Activated CD4-positive, alpha-beta T cell treated with anti-CD3 and anti-CD28 coated beads for 4 hours (primary cell): ENCODE measurements around the gene MDFIC2.
"Not testable (repeated sequence)": the region's sequence is repeated elsewhere in the genome, so short reads cannot be mapped to it uniquely, and the experiment has no call there.

ENCODE experiments used
- DNase-seq, 2 donors: peaks; one replicate each; pipeline ENCODE4 v3.0.0-alpha.2; 2020

The MDFIC2 gene

DNA sequence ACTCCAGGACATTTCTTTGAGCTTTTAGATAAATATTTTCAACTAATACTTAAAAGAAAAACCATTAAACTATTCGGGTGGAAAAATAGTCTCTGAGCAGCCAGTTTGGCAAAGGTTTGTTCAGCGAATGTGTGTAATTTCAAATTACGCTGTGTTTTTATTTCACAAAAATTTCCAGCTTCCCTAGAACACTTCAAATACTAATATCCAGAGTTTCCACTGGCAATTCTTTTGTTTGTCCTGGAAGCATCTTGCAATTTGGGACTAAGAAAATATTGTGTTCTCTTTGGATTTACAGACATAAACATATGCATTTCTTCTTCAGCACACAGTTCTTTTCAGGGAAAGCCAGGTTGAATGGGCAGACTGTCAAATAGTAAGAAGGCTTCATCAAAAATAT lies 61.9 kb downstream of the MDFIC2 start:
- no peak for DNase-seq

DNA sequence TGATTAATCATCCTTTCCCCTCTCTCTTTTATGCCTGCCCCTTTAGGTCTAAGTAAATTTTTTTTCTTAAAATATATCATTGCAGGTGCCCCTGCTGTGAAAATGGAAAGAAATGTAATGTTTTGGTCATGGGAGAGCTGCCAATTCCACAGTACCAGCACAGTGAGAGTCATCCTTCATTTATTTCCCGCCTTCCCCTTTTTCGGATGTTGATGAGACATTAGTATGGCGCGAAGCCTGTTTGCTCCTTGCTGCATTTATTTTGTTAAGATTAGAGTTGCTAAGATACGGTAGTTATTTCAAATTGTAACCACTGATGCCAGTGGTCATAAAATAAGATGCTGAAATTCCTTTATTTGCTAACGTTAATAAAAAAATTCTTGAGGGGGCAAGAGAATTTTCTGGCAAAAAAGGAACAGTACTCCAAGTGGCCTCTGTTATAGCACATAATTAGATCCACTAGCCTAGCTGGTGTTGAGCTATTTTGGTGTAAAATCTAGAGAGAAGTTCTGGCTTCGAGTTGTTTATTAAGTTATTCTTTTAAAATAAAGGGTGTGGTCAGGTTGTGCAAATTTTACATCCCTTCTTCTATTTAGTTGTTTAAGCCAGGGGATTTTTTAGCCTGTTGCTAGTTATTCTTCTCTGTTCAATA lies 62.8 kb downstream of the MDFIC2 start:
- DNase-seq = no peak

DNA sequence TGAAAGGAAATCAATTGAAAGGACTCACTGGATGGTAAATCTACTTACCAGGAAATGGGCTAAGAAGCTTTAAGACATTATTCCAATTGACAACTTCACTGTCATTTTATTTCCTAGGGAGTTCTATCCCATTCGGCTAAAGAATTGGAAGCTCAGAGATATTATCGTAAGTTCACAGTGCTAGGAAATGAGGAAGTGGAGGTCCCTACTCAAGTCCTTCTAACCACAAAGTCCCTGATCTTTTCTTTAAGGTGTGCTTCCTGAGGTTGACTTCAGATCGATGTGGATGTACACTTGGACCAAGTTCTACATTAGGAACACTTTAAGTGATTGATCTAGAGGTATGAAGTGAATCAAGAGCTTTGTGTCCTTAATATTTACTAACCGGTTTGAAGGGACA lies 63.6 kb downstream of the MDFIC2 start:
- no peak for DNase-seq

DNA sequence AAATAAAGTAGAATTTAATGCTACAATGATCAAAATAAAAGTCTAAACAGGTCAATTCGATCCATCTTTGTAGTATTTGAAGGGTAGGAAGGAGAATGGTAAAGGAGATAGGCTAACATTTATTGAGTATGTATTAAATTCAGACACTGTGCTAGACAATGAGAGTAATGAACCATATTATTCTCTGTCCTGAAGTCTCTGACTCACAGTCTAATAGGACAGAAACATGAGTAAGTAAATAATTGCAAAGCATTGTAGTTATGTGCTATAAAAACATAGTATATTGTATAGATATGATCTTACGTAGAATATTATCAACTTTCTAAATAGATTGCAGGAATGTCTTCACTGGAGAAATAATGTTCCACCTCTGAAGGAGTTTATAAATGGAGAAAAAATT lies 64.5 kb downstream of the MDFIC2 start:
- DNase-seq = no peak

DNA sequence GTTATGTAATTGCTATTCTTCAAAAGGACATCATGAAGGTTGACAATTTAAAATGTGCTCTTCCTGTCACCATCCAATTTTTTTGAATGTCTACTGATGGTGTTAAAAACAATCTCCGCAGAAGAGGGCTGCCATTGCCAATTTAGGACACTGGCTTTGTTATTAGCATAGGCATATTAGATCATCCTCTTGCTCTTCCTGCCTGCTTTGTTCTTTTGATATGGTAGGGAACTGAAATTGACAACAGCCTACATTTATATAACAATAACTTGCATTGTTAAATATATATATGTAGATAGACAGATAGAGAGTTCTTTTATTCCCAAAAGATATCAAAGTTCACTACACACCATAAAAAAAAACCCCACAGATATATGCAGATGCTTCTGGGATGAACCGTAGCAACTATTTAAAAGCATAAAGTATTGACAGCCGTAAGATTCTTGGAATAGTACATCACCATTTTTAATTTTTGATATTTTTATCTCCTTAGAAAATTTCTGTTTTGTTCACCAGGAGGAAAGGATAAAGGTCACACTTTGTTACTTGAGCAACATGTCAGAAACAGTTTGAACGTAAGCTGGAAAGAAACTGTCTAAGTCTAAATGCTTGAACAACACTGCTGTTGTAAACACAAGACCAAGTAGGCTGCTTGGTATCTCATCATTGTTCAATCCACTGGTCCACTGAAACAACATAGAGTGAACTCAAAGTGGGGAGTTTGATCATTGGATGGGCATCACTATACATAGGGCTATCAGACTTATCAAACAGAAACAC lies 66.5 kb downstream of the MDFIC2 start:
- no peak for DNase-seq

DNA sequence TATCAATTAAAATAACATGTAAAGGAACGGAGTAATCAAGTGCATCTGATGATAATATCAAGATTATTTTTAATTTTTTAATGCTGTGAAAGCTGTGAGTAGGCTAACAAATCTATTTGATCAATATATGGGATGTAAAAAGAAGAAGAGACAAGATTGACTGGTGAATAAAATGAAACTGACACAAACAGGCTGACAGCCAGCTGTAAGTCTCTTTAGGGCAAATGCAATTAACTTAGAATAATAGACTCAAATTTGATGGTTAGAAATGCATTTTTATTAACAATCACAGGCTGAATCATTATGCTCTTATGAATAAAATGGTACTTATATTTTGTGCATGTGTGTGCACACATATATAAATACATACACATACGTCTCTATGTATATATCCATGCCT lies 68.0 kb downstream of the MDFIC2 start:
- DNase-seq = no peak

DNA sequence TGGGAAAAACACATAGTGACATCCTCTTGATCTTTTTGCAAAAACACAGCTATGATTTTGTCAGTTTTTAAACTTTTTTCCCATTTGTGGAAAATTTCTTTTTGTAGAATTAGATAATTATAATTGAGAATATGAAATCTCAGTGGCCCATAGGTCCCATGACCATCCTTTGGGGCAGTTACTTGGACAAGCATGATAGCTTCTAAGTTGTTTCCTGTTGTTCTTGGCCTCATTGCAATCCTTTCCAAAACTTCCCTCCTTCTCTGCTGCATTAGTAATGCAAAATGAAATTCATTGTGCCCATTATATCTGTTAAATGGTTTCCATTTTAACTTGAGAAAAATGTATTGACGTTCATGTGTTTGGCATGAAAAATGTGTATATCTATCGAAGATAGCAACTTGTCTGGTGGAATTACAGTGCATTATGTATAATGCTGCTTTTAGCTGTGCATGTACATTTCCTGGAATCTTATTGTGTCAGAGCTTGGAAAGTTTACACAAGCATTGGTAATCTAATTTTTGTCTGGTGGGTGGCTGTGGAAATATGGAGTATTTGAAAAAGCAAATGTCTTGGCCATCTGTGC lies 70.0 kb downstream of the MDFIC2 start:
- no peak for DNase-seq

DNA sequence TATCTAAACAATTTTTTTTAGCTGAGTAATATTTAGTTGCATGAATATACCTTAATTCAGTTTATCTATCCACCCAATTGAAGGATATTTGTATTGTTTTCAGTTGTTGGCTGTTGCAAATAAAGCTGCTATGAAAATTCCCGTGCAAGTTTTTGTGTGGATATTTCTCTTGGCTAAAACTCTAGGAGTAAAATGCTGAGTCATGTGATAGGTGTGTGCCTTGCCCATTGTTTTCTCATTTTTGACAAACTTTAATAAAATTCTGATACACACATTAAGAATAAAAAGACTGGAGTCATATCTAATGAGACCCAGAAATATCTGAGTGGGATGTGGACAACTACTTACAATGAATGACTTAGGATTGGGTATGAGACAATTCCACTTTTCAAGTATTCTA lies 78.6 kb downstream of the MDFIC2 start:
- no peak for DNase-seq

DNA sequence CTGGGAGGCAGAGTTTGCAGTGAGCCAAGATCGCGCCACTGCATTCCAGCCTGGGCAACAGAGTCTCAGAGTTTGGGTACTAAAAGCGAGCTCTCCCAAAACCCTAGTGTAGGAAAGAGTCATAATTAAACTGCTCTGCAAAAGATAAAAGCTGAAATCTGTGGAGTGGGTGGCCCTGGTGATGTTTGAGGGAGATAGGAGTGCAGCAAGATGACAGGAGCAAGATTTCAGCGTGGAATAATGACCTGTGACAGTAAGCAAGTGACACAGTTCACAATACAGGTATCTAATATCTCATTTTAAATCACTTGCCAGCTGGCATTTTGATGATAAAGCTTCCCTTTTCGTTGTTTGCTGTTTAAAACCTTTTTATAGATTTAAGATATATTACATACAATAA lies 79.3 kb downstream of the MDFIC2 start:
- DNase-seq = no peak

DNA sequence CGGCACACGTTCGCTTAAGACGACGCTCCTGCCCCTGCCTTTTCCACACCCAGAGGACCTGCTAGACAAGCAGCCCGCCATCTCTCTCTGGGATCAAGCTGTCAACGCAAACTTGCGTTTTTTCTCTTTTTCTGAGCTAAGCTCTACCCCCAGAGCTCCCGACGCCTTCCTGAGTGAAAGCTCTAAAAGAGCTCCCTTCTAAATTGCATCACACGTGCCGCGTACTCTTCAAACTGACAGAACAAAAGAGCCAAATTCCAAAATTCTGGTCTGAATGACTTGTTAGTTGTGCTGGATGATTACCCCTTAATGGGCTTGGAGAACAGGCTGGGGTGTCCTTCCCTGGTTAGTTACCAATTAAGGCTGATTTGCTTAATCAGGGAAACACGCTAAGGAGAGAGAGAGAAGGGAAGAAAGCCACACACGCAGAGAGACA lies 81.2 kb downstream of the MDFIC2 start:
- DNase-seq = no peak

DNA sequence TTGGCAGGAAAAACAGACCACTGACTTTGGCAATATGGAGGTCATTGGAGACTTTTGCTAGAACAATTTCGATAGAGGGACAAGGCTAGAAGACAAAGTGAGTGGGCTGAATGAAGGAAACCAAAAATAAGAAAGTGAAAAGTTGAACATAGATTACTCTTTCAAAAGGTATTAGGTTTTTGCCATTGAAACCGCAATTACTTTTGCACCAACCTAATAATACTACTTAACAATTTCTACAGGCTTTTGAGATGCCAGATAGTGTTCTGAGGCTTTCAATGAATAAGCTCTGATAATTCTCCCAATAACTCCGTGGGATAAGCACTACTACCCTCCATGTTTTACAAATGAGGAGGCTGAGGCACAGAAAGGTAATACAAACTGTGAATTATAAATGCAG lies 85.0 kb downstream of the MDFIC2 start:
- no peak for DNase-seq

DNA sequence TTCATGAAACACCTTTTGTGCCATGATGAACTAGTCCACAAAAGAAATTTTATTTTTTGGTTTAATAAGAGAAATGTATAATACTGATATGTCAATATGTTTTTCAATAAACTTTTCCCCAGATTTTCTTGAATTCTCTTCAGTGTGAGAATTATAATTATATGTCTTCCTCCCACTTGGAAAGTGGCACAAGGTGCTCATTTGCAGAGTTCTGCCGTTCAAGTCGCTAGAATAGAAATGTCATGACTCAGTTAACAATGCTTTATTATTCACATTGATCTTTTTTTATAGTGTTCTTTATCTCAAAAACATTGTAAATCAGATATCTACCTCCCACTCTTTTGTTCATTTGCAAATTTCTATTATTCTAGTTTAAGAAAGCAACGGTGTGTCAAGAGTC lies 87.3 kb downstream of the MDFIC2 start:
- DNase-seq = no peak

DNA sequence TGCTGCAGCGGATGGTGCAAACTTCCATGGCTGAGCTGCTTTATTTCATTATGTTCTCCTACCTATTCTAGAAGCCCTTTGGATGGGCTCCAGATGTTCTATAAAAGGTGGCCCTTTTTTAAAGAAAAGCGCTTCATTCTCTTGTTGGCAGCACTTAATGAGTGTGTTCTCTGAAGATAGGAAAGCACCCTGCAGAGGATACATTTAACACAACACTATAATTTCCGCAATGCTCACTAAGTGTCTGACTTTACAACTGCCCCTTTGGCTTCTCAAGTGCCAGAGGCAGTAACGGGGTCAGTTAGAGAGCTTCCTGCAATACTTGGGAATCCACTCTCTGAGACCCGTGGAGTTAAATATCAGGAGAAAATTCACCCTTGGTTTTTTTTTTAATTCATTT lies 88.1 kb downstream of the MDFIC2 start:
- no peak for DNase-seq

DNA sequence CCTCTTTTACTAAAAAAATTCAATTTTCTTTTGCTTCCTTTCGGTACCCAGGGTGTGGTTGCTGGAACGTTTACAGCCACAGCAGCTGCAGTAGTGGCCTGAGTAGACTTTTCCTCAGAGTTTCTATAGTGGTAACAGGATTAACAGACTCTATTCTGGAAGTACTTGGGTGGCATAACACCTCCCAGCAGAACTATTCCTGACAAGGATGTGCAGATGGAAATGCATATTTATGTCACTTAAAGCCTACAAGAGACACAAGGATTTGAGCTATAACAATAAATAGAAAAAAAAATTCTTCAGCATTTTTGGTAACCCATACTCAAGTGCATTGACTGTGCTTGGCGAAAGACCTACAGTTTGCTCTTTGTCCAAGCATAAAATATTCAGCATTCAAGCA lies 94.0 kb downstream of the MDFIC2 start:
- no peak for DNase-seq

DNA sequence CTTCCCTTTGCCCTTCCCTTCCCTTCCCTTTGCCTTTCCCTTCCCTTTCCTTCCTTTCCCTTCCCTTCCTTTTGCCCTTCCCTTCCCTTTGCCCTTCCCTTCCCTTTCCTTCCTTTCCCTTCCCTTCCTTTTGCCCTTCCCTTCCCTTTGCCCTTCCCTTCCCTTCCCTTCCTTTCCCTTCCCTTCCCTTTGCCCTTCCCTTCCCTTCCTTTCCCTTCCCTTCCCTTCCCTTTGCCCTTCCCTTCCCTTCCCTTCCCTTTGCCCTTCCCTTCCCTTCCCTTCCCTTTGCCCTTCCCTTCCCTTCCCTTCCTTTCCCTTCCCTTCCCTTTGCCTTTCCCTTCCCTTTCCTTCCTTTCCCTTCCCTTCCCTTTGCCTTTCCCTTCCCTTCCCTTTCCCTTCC lies 101.2 kb downstream of the MDFIC2 start:
- not testable (repeated sequence) for DNase-seq

DNA sequence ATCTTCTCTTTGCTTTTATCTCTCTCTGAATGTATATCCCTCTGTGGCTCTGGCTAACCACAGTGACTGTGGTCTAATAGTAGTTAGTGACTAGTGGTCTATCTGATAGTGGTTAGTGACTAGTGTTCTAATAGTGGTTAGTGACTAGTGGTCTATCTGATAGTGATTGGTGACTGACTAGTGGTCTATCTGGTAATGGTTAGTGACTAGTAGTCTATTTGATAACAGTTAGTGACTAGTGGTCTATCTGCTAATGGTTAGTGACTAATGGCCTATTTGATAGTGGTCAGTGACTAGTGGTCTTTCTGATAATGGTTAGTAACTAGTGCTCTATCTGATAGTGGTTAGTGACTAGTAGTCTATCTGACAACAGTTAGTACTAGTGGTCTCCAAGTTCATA lies 110.5 kb downstream of the MDFIC2 start:
- no peak for DNase-seq

DNA sequence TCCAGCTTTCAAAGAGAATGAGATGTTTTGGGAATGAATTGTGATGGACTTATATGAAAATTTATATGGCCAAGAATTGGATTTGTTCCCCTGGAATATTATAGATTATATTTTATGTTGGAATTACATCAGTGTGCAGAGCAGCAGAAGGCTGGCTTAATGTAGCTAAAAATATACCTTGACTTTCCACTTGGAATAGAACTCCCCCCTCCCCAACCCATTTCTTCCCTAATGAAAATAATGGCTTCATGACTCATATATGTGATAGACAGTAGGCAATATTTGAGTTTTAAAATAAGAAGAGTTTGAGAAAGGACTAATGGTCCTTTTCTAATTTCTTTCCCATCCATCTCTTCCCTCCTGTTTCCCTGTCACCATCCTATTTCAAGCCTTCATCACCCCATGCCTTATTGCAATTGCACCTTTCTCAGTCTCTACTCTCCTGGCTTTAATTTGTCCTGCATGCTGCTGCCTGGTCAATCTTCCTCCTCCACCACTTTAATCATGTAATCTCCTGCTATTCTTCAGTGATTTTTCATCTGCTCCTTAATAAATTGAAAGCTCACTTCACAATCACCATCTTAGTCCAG lies 122.5 kb downstream of the MDFIC2 start:
- DNase-seq = no peak

DNA sequence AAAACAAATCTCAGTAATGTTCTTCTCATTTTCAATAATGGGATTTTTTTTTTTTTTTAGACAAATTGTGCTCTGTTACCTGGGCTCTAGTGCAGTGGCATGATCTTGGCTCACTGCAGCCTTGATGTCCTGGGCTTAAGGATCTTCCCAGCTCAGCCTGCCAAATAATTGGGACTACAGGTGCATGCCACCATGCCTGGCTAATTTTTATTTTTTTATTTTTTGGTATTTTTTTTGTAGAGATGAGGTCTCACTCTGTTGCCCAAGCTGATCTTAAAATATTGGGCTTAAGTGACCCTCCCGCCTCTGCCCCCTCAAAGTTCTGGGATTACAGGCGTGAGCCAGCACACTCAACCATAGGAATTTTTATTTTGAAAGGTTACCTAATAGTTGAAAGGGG lies 126.2 kb downstream of the MDFIC2 start:
- no peak for DNase-seq

DNA sequence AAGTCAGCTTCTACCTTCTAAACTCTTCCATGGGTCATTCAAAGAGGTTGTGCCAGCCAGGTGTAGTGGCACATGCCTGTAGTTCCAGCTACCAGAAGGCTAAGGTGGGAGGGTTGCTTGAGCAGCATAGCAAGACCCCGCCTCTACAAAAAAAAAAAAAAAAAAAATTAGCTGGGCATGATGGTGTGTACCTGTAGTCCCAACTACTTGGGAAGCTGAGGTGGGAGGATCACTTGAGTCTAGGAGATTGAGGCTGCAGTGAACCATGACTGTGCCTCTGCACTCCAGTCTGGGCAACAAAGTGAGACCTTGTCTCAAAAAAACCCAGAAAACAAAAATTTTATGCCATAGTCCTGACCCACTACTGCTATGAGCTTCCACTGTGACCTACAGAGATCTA lies 126.8 kb downstream of the MDFIC2 start:
- DNase-seq = no peak

DNA sequence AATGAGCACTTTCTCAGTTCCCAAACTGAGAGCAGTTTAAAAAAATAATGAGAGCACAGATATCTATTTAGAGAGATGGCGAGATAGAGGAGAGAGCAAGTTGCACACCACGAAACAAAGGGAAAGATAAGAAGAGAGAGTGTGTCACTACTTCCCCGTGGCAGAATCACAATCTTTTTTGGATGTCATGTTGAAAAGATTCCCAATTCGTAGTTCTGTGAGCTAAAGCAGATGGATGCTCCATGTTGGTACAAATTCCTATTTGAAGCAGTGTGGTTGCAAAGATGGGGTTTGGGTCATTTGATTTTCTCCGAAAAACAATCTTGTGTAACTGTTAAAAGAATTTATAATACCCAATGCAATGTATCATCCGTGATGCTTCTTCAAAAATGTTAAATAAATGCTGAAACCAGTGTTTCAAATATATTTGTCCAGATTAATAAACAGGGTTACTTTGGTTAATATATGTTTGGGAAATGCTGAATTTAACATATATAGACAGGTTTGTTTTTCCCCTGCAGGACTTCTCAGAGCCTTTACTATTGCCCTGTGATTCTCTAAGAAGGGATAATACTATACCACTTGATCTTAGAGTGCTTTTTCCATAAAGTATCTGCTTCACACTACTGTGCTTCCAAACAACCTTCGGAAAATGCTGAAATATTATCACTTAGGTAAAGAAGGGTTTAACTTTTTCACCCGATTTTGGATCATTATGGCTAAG lies 128.5 kb downstream of the MDFIC2 start:
- DNase-seq = no peak

DNA sequence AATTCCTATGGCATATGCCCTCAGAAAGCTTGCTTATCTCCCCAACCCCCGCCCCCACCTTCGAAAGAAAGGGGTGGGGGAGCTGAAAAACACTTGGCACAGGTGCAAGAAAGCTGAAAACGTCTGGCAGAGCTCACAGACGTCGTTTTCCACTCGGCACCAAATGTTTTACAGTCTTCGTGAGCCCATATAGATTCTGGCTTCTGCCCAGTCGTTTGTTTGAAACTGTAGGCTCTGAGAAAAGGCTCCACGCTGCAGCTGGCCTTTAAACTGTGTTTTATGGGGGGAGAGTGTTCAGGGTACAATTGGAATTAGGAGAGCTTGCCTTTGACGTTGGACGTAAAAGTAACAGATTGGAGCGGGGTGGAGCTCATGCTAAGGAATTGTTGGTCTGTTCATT lies 130.3 kb downstream of the MDFIC2 start:
- no peak for DNase-seq

DNA sequence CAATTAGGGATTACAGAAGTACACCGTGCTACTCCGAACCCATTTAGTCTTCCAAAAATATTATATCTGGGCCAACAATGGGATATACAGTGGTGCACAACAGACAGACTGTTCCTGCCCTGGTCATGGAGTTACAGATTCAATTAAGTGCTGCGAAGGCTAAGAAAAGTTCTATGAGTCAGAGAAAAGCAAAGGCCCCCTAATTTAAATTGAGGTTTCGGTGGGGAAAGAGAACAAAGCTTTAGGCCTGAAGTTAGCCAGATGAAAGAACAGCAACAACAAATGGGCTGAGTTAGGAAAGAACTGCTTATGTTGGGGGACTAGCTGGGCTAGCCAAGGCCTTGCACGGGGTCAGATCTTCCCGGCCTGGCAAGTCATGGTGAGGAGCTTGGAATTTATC lies 131.8 kb downstream of the MDFIC2 start:
- no peak for DNase-seq

DNA sequence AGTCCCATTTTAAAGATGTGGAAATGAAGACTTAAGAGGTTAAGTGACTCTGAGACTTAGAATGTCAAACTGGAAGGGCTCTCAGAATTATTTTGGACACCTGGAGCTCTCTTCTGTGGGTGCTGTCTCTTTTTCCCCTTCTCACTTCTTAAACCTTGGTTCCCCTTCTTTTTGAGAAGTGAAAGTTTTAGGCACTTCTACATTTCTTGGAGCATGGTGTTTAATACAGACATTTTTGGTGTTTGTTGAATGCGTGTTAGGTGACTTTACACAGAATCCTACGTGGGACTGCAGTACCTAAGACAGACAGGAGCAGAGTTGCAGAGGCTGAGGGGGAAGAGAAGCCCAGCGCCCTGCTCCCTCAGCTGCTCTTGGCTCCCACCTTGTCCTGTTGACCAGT lies 133.3 kb downstream of the MDFIC2 start:
- no peak for DNase-seq
